GM19328 (cell line): Measurements from ENCODE around the gene SMIM41.

Experiments used
- ATAC-seq: cut with Tn5 transposase; IDR thresholded peaks from one replicate; pipeline ENCODE4 v1.9.1; 2021; ENCODE audit warnings: mild to moderate bottlenecking, moderate library complexity; ENCODE audit not compliant: unreplicated experiment

SMIM41 gene

DNA sequence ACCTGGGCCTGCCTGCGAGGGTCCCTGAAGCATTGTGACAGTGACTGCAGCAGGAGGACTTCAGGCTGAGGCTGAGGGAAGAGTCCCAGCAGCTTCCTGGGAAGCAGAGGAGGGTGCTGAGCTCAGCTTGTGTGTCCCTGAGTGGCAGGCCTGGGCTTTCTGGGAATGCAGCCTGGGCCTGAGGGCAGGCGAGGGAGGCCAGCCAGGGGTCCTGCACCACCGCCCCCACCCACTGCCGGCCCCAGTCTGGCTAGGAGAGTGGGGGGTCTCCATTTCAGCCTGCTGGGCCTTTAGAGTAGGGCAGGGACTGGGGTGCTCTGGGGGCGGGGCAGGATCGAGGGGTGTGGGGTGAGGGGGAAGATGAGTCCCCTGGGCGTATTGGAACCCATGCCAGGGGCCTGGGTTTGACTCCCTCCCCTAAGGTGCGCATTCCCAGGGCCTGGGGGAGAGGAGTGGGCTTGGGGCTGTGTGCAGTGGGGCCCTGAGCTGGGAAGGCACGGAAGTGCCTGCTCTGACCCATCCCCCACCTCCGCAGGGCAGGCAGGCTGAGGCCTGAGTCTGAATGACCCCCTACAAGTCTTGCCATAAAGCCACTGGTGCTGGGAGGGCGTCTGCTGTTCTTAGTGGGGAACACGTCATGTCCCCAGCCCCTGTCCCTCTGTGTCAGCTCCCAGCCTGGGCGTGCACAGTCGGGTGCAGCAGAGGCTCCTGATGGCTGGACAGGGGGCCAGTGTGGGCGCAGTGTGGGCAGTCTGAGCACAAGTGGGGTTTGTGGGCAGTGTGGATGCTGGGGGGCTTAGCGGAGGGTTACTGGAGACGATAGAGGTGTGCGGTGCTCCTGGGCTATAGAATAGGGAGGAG, 66.0 kb downstream of the SMIM41 start:
- ATAC-seq = no peak

- no peak for ATAC-seq
Measured at GRCh38 chr12:52146089-52146821, 66.8 kb downstream of the SMIM41 start.

DNA sequence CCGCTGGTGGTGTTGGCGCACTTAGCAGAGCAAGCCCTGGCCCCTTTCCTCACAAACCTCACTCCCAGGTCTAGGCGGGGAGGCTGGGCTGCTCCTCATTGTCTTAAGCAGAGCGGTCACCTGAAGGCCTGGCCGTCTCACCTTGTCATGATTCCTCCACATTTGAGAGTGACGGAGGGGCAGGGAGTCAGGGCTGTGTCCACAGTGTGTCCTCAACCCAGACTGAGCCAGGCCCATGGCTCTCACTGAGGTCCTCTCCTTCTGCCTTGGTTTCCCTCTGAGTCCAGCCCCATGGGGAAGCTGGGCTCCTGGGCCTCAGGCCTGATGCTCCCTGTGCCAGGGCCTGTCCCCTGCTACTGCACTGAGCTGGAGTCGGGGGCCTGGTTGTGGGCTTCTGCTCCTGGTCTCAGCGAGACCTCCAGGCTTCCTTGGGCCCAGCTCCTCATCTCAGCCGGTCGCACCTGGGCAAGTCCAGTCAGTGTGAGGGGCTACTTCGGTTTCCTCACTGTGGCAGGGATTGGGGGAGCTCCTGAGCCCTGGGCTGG, 67.4 kb downstream of the SMIM41 start:
- ATAC-seq = no peak

GRCh38 chr12:52147367-52147963, 68.0 kb downstream of the SMIM41 start:
- ATAC-seq = no peak

- ATAC-seq = no peak
Measured at GRCh38 chr12:52147964-52148463, 68.5 kb downstream of the SMIM41 start.

GRCh38 chr12:52148464-52149181, 69.1 kb downstream of the SMIM41 start:
- no peak for ATAC-seq

- no peak for ATAC-seq
Measured at GRCh38 chr12:52149182-52149641, 69.7 kb downstream of the SMIM41 start.

DNA sequence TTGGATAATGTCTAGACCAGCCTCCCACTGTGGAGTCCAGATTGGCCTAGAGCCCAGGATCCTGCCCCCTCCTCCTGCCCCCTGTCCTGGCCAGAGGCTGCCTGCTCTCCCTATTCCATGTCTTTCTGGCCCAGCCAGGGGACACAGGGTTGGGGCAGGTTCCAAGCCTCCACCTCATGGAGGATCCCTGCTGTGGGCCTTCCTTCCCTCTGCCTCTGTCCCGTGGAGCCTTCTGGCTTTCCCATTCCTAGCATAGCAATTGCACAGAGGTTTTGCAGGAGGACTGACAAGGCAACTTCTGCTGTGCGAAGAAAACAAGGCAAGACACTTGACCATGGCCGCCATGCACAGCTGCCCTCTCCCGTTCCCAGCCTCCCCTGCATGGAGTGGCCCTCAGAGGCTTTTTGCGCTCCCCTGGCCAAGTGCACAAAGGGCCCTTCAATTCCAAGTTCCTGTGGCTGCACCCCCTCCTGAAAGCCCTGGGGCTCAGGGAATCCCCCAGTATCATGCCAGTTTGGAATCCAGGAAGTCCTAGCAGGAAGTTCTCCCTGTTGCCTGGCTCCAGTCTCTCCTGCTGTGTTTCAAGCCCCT, 70.2 kb downstream of the SMIM41 start:
- ATAC-seq = no peak

- ATAC-seq = no peak
Measured at GRCh38 chr12:52151153-52151836, 71.8 kb downstream of the SMIM41 start.

- no peak for ATAC-seq
Measured at GRCh38 chr12:52151837-52152783, 72.6 kb downstream of the SMIM41 start.

- ATAC-seq = no peak
Measured at GRCh38 chr12:52152905-52153317, 73.4 kb downstream of the SMIM41 start.

DNA sequence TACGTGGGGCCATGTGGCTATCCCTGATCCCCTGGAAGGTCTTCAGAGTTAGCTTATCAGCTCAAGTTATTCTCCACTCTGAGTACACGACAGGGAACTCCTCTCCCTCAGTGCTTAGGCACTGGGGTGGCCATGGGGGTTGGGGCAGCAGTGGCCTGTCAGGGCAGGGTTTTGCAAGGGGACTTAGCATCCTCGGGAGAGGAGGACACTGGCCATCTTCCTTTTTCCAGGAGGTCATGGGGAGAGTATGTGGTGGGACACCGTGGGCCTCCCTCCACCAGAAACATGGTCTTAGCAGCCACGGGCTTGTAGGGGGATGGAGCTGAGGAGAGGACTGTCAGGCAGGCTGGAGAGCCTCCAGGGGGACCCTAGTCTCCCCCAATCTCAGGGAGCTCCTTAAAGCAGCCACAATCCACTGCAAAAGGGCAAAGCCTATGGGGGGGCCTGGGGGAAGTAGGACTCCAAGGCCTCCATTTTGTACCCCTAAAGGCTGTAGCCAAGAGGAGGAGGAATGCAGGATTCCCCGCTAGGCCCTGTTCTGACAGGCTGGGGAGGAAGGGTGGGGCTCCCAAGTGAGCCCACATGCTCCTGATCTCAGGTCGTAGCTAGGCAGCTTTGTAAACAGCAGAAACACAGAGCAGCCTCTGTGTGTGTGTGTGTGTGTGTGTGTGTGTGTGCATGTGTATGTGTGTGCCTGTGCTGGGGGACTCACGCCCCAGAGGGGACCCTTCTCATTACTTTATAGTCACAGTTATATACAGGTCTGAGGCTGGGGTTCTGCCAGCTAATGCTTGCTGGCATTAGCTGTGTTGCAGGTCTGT, 75.8 kb downstream of the SMIM41 start:
- no peak for ATAC-seq

GRCh38 chr12:52156311-52156710, 76.8 kb downstream of the SMIM41 start:
- ATAC-seq = no peak

GRCh38 chr12:52156757-52157565, 77.5 kb downstream of the SMIM41 start:
- no peak for ATAC-seq

DNA sequence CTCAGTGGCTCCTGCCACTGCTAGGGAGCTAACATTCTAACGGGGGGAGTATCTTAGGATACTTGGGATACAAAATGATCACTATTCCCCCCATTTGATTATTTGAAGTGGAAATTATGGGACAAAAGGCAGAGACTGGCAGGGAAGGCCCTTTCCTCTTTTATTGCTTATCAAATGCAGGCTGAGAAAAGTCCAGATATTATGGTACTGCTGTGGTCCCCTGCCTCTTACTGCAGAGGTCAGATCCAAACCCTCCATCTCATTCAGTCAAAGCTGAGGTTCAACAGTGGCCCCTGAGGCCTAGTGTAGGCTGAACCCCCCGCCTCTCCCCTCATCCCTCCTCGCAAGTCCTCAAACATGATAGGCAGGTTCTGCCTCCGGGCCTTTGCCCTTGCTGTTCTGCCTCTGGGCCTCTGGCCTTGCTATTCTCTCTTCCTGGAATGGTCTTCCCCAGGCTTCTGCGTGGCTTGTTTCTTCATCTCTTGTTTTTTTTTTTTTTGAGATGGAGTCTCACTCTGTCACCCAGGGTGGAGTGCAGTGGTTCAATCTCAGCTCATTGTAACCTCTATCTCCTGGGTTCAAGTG, 78.2 kb downstream of the SMIM41 start:
- ATAC-seq = no peak
